RWPE2 (cell line): ENCODE data around the gene GRPEL1.

Experiments
- ATAC-seq: fragments of 200-7000 bp; cut with Tn5 transposase; 3 replicates; pipeline ENCODE4 v1.9.1; 2021; ENCODE audit warnings: low read depth
- DNase-seq: peaks from one replicate; pipeline ENCODE4 v3.0.0-alpha.2; 2020; ENCODE audit warnings: low spot score
- H3K27ac ChIP-seq: fragments of 450-650 bp; 2 replicates; pipeline ENCODE4 v1.5.1; 2017; ENCODE audit warnings: mild to moderate bottlenecking; ENCODE audit not compliant: poor library complexity, severe bottlenecking
- H3K27me3 ChIP-seq: fragments of 250-450 bp; sonication (Bioruptor Pico); 2 replicates; pipeline ENCODE4 v1.5.1; 2021; ENCODE audit warnings: mild to moderate bottlenecking, moderate library complexity; ENCODE audit not compliant: insufficient read depth, poor library complexity, severe bottlenecking
- H3K36me3 ChIP-seq: fragments of 250-450 bp; sonication (Bioruptor Pico); 2 replicates; pipeline ENCODE4 v1.5.1; 2020; ENCODE audit warnings: low read depth, mild to moderate bottlenecking, moderate library complexity
- H3K4me1 ChIP-seq: fragments of 250-450 bp; sonication (Bioruptor Pico); 2 replicates; pipeline ENCODE4 v1.5.1; 2021; ENCODE audit warnings: mild to moderate bottlenecking, moderate library complexity; ENCODE audit not compliant: insufficient read depth, poor library complexity, severe bottlenecking
- H3K4me3 ChIP-seq: fragments of 250-450 bp; sonication (Bioruptor Pico); 2 replicates; pipeline ENCODE4 v1.5.1; 2021; ENCODE audit warnings: mild to moderate bottlenecking, moderate library complexity; ENCODE audit not compliant: severe bottlenecking
- H3K9me3 ChIP-seq: fragments of 250-450 bp; sonication (Bioruptor Pico); 2 replicates; pipeline ENCODE4 v1.5.1; 2021; ENCODE audit warnings: mild to moderate bottlenecking, moderate library complexity; ENCODE audit not compliant: severe bottlenecking
- TF ChIP-seq, protein P1 (sequence below): fragments of 450-650 bp; IDR thresholded peaks from one replicate; pipeline ENCODE4 v1.5.1; 2017; ENCODE audit warnings: mild to moderate bottlenecking, moderate library complexity; ENCODE audit not compliant: poor library complexity, severe bottlenecking

Gene GRPEL1

DNA sequence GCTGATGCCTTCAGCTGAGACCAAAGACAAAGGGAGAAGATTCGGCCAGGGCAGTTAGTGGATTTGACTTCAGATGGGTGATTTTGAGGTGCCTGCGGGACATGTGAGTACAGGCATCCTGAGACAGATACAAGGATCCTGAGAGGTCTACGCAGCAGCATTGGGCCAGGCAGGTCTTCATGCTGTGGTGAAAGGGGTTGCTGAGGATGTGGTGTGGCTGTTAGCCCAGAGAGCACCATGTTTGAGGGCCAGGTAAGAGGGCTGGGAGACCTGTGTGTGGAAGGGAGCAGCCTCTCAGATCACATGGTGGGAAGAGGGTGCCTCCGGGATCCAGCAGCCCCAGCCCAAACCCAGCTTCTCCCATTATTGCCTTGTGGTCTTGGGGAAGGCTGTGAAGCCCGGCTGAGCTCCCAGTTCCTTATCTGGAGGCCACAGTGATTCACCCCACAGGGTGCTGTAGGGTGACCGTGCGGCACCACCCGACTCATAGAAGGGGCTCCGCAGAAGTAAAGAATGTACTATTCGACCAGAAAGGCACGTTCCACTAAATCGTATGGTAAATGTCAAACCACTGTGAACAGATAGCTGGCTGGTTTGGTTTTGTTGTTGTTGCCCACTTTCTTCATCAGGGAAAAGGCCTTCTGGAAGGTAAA lies 52.4 kb downstream of the GRPEL1 start:
- Histone ChIP-seq H3K27ac (no peak overlapping the region), H3K36me3 (peaks cover 84% of the 10 kb centered on the region), H3K27me3 (no peaks in the 10 kb centered on the region), H3K9me3 (no peaks in the 10 kb centered on the region), H3K4me1 (peaks cover 2% of the 10 kb centered on the region), H3K4me3 (no peak overlapping the region)
- TF ChIP-seq, protein P1, sequence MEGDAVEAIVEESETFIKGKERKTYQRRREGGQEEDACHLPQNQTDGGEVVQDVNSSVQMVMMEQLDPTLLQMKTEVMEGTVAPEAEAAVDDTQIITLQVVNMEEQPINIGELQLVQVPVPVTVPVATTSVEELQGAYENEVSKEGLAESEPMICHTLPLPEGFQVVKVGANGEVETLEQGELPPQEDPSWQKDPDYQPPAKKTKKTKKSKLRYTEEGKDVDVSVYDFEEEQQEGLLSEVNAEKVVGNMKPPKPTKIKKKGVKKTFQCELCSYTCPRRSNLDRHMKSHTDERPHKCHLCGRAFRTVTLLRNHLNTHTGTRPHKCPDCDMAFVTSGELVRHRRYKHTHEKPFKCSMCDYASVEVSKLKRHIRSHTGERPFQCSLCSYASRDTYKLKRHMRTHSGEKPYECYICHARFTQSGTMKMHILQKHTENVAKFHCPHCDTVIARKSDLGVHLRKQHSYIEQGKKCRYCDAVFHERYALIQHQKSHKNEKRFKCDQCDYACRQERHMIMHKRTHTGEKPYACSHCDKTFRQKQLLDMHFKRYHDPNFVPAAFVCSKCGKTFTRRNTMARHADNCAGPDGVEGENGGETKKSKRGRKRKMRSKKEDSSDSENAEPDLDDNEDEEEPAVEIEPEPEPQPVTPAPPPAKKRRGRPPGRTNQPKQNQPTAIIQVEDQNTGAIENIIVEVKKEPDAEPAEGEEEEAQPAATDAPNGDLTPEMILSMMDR: no peak
- ATAC-seq (no peak), DNase-seq (no peak)

- Histone ChIP-seq H3K4me1 (no peaks in the 10 kb centered on the region), H3K9me3 (no peaks in the 10 kb centered on the region), H3K4me3 (no peak overlapping the region), H3K27me3 (no peaks in the 10 kb centered on the region), H3K36me3 (peaks cover 90% of the 10 kb centered on the region), H3K27ac (no peak overlapping the region)
- no peak for ATAC-seq
- TF ChIP-seq, protein P1: no peak
- no peak for DNase-seq
Observed at GRCh38 chr4:7014815-7015214, 53.0 kb downstream of the GRPEL1 start.

GRCh38 chr4:7013175-7013574 lies 54.7 kb downstream of the GRPEL1 start:
- no peak overlapping the region for H3K4me3 ChIP-seq
- DNase-seq: no peak
- peaks cover under 1% of the 10 kb centered on the region for H3K4me1 ChIP-seq
- H3K36me3 ChIP-seq: peaks cover 97% of the 10 kb centered on the region
- no peaks in the 10 kb centered on the region for H3K27me3 ChIP-seq
- TF ChIP-seq, protein P1: no peak
- H3K9me3 ChIP-seq: no peaks in the 10 kb centered on the region
- no peak overlapping the region for H3K27ac ChIP-seq
- ATAC-seq: no peak

DNA sequence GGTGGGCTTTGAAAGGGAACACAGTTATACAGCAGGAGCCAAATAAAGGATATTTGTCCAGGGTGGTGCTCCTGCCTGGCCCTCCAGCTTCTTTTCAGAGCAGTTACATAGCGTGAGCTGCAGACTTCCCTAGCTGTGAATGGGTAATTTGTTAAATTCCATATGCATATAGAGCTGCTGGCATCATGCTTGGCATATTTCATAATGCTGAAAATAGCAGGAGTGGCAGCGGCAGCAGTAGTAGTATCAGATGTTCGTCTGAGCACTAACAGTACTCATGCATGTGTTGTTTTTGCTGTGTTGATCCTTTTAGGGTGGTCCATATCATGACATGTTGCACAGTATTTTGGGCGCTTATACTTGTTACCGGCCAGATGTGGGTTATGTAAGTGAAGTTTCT lies 58.3 kb downstream of the GRPEL1 start:
- Histone ChIP-seq H3K9me3 (no peaks in the 10 kb centered on the region), H3K4me1 (peaks cover 19% of the 10 kb centered on the region), H3K4me3 (no peak overlapping the region), H3K27me3 (no peaks in the 10 kb centered on the region), H3K36me3 (peaks cover 100% of the 10 kb centered on the region), H3K27ac (no peak overlapping the region)
- ATAC-seq (no peak), DNase-seq (no peak)
- TF ChIP-seq, protein P1: no peak
